Gastroesophageal sphincter (tissue), 4 donors: ENCODE results near the gene PIP4K2A. TPM values are rescaled to one million over a fixed set of nuclear protein-coding genes. Genes with fewer than 3 reads are reported as not detected.

Experiments used
- ATAC-seq: fragments of 150-250 bp; one replicate; pipeline ENCODE4 v1.9.1; 2016; ENCODE audit warnings: mild to moderate bottlenecking, moderate library complexity
- H3K27ac ChIP-seq, 4 donors: fragments of 200-600 bp; sonication (generic) in 3 of 4; 1 replicate in 3 of 4; 2 replicates in 1 of 4; pipeline ENCODE4 v1.5.1; 2016 to 2019
- H3K27me3 ChIP-seq: fragments of 200-600 bp; sonication (generic); one replicate; pipeline ENCODE4 v1.5.1; 2019
- H3K36me3 ChIP-seq, 2 donors: fragments of 200-600 bp; sonication (generic); one replicate each; pipeline ENCODE4 v1.5.1; 2019; ENCODE audit warnings: control low read depth in 1 of 2
- H3K4me1 ChIP-seq, 3 donors: fragments of 200-600 bp; sonication (generic); 1 replicate in 2 of 3; 2 replicates in 1 of 3; pipeline ENCODE4 v1.5.1; 2016 to 2019; ENCODE audit warnings: control low read depth in 2 of 3
- H3K4me3 ChIP-seq, 2 donors: fragments of 200-600 bp; sonication (generic); one replicate each; pipeline ENCODE4 v1.5.1; 2019; ENCODE audit warnings: mild to moderate bottlenecking in 1 of 2, moderate library complexity in 1 of 2
- H3K9me3 ChIP-seq, 3 donors: fragments of 200-600 bp; sonication (generic); one replicate each; pipeline ENCODE4 v1.5.1; 2017 to 2019; ENCODE audit warnings: control low read depth in 2 of 3
- CTCF ChIP-seq, 4 experiments: fragments of 200-600 bp in 2 of 4; fragments of 450-650 bp in 2 of 4; sonication (generic) in 1 of 4; IDR thresholded peaks; one replicate each; pipeline ENCODE4 v1.5.1; 2017 to 2019; ENCODE audit warnings: antibody characterized with exemption in 4 of 4, mild to moderate bottlenecking in 2 of 4, moderate library complexity in 2 of 4
- EP300 ChIP-seq: sonication (generic); formaldehyde crosslinking; IDR thresholded peaks from one replicate; pipeline ENCODE4 v1.6.1; 2017; ENCODE audit warnings: antibody characterized with exemption, mild to moderate bottlenecking
- POLR2A ChIP-seq, 2 donors: fragments of 450-650 bp; IDR thresholded peaks; one replicate each; pipeline ENCODE4 v1.6.1; 2017; ENCODE audit warnings: antibody characterized with exemption in 2 of 2, mild to moderate bottlenecking in 2 of 2, moderate library complexity in 1 of 2
- POLR2AphosphoS5 ChIP-seq: sonication (generic); formaldehyde crosslinking; IDR thresholded peaks from one replicate; pipeline ENCODE4 v1.6.1; 2017; ENCODE audit warnings: antibody characterized with exemption
- WGBS, 2 donors: methylation state at CpG; one replicate each; pipeline ENCODE4 v1.1.5; 2018; ENCODE audit warnings: low coverage in 1 of 2; 5-methylcytosine and 5-hydroxymethylcytosine counted together
- total RNA-seq, 4 donors: library from RNA; depleted of rRNA; stranded (reverse); fragments of >200 nt; gene quantifications; one replicate each; pipeline ENCODE4 v1.1.0, GENCODE V29; 2016

The PIP4K2A gene
- total RNA-seq, 4 donors from 2014 or later: 30.4 to 57.2 (median 51.3) TPM

GRCh38 chr10:22651276-22651980, 63.0 kb downstream of the PIP4K2A start:
- Histone ChIP-seq H3K4me1 (peaks cover 0 to 71% (median 12%) of the 10 kb centered on the region in 3 donors), H3K4me3 (no peak overlapping the region), H3K36me3 (peaks cover 0 to 7% of the 10 kb centered on the region in 2 donors), H3K27me3 (no peaks in the 10 kb centered on the region), H3K9me3 (no peaks in the 10 kb centered on the region), H3K27ac (no peak overlapping the region)
- ATAC-seq: no peak
- 65 to 82% methylated on average over 5 to 10 of the region's 12 CpGs for WGBS, 2 donors
- no peak for TF ChIP-seq CTCF (IDR thresholded peaks at IDR 0.05)
- no peak for TF ChIP-seq EP300
- TF ChIP-seq POLR2AphosphoS5: no peak
- TF ChIP-seq POLR2A (IDR thresholded peaks at IDR 0.05): no peak

- TF ChIP-seq POLR2AphosphoS5: no peak
- no peak for TF ChIP-seq CTCF (IDR thresholded peaks at IDR 0.05)
- TF ChIP-seq EP300: no peak
- no peak for TF ChIP-seq POLR2A (IDR thresholded peaks at IDR 0.05)
- no peak overlapping the region for H3K4me3 ChIP-seq
- H3K9me3 ChIP-seq: no peaks in the 10 kb centered on the region
- no peak for ATAC-seq
- H3K27ac ChIP-seq: no peak overlapping the region
- no peaks in the 10 kb centered on the region for H3K27me3 ChIP-seq
- H3K36me3 ChIP-seq: peaks cover 0 to 7% of the 10 kb centered on the region in 2 donors
- peaks cover 0 to 64% (median 12%) of the 10 kb centered on the region in 3 donors for H3K4me1 ChIP-seq
- WGBS, 2 donors: 53 to 76% methylated on average over 2 to 3 of the region's 4 CpGs
Observed at GRCh38 chr10:22649994-22650393, 64.4 kb downstream of the PIP4K2A start.

- peaks cover 0 to 63% (median 12%) of the 10 kb centered on the region in 3 donors for H3K4me1 ChIP-seq
Observed at GRCh38 chr10:22649390-22649841, 65.0 kb downstream of the PIP4K2A start.

GRCh38 chr10:22648547-22648961, 65.8 kb downstream of the PIP4K2A start:
- H3K27me3 ChIP-seq: no peaks in the 10 kb centered on the region
- peaks cover 0 to 7% of the 10 kb centered on the region in 2 donors for H3K36me3 ChIP-seq
- peaks cover 0 to 56% (median 12%) of the 10 kb centered on the region in 3 donors for H3K4me1 ChIP-seq
- no peaks in the 10 kb centered on the region for H3K9me3 ChIP-seq
- WGBS, 2 donors: 43% methylated on average over 2 of the region's 2 CpGs
- TF ChIP-seq CTCF (IDR thresholded peaks at IDR 0.05) (no peak), POLR2A (IDR thresholded peaks at IDR 0.05) (no peak), POLR2AphosphoS5 (no peak), EP300 (no peak)
- H3K4me3 ChIP-seq: no peak overlapping the region
- H3K27ac ChIP-seq: peak overlapping the region in 2 of 4 donors; percentile 17
- ATAC-seq: no peak

More at GRCh38 chr10:22649390-22649841, 65.0 kb downstream of the PIP4K2A start:
- H3K27ac ChIP-seq: no peak overlapping the region
- no peaks in the 10 kb centered on the region for H3K9me3 ChIP-seq
- WGBS, 2 donors: 68 to 73% methylated on average over 3 to 7 of the region's 9 CpGs
- H3K36me3 ChIP-seq: peaks cover 0 to 7% of the 10 kb centered on the region in 2 donors
- no peak for ATAC-seq
- H3K4me3 ChIP-seq: no peak overlapping the region
- no peak for TF ChIP-seq CTCF (IDR thresholded peaks at IDR 0.05)
- no peaks in the 10 kb centered on the region for H3K27me3 ChIP-seq

- ATAC-seq: no peak
- Histone ChIP-seq H3K4me3 (no peak overlapping the region), H3K36me3 (no peaks in the 10 kb centered on the region), H3K27me3 (no peaks in the 10 kb centered on the region), H3K9me3 (no peaks in the 10 kb centered on the region), H3K4me1 (peaks cover 0 to 46% (median 12%) of the 10 kb centered on the region in 3 donors), H3K27ac (peak overlapping the region in 1 of 4 donors; percentile 3)
- WGBS, 2 donors: 79% methylated on average over 5 of the region's 5 CpGs; no CpG with 5 or more reads in 1 of the 2 donors
- no peak for TF ChIP-seq POLR2AphosphoS5
- TF ChIP-seq POLR2A (IDR thresholded peaks at IDR 0.05): no peak
- TF ChIP-seq EP300: no peak
- TF ChIP-seq CTCF (IDR thresholded peaks at IDR 0.05): no peak
Observed at GRCh38 chr10:22647244-22647643, 67.1 kb downstream of the PIP4K2A start.
